ENCODE results near the gene PPP4C. TPM values are rescaled to one million over a fixed set of nuclear protein-coding genes. Genes with fewer than 3 reads are reported as not detected.
A peak's percentile ranks its signal among the peaks of the same experiment; 100 is the strongest.

Gene PPP4C
- 10 to 100 TPM; 50.2 to 51.0 TPM for total RNA-seq
- polyA plus RNA-seq = 10 to 100 TPM; 58.0 to 70.3 TPM
- long read RNA-seq, donor 1, transcript PPP4C-204 (8 exons, 941 nt) = minor isoform, 6 of 83 reads
- long read RNA-seq, donor 1, transcript PPP4C-201 (9 exons, 1,407 nt) = major isoform, 32 of 83 reads
- long read RNA-seq, donor 1, partial matches to known transcripts = 3 of 83 reads
- long read RNA-seq, donor 1, other reads (novel, unspliced or antisense) = 39 of 83 reads
- long read RNA-seq, donor 2, transcript PPP4C-204 (8 exons, 941 nt) = minor isoform, 5 of 95 reads
- long read RNA-seq, donor 2, transcript PPP4C-201 (9 exons, 1,407 nt) = major isoform, 61 of 95 reads
- long read RNA-seq, donor 2, partial matches to known transcripts = 3 of 95 reads
- long read RNA-seq, donor 2, other reads (novel, unspliced or antisense) = 23 of 95 reads

- Histone ChIP-seq H3K27ac (ENCODE audit: low read depth in 1 of 2, low read length in 2 of 2) (peak within 1 kb of the TSS; percentile 61 to 69), H3K27me3 (ENCODE audit: control insufficient read depth in 1 of 2, insufficient read depth in 2 of 2, low read length in 1 of 2) (no peaks in the 10 kb centered on the region), H3K36me3 (ENCODE audit: control insufficient read depth in 1 of 2, insufficient read depth in 2 of 2, low read length in 1 of 2) (no peaks in the 10 kb centered on the region), H3K4me3 (ENCODE audit: low read length in 2 of 2) (peak within 1 kb of the TSS; percentile 44 to 78), H3K9me3 (ENCODE audit: control insufficient read depth, low read length) (no peaks in the 10 kb centered on the region), H3K4me1 (ENCODE audit: control insufficient read depth in 1 of 2, insufficient read depth in 2 of 2, low read length in 2 of 2) (no peaks in the 10 kb centered on the region)
- DNase-seq = peak; percentile 94 to 97
- intact Hi-C loops (cut with DNase I) = no loop called here
- ATAC-seq (ENCODE audit: low FRiP score) = peak; percentile 96
- 2% methylated on average over 50 to 67 of the region's 67 CpGs for WGBS, 2 donors
Observed at GRCh38 chr16:30075503-30076275, at the start of gene PPP4C. Gene PPP4C, plus strand, starts transcription at chr16:30075994. Its CDS starts 384 bp downstream, at chr16:30076378.

- no peak for ATAC-seq (ENCODE audit: low FRiP score)
- intact Hi-C loops (cut with DNase I) = loop anchor here in 1 of 2 donors (10.0 kb wide), 1 partner anchor 332 kb away; no protein-coding TSS in a partner anchor
- no peak overlapping the region for H3K4me3 ChIP-seq (ENCODE audit: low read length in 2 of 2)
Observed at GRCh38 chr16:30026449-30026848, 49.3 kb upstream of the PPP4C start.

GRCh38 chr16:30027588-30028437 lies 48.0 kb upstream of the PPP4C start:
- Histone ChIP-seq H3K27me3 (ENCODE audit: control insufficient read depth in 1 of 2, insufficient read depth in 2 of 2, low read length in 1 of 2) (no peaks in the 10 kb centered on the region), H3K4me3 (ENCODE audit: low read length in 2 of 2) (no peak overlapping the region), H3K36me3 (ENCODE audit: control insufficient read depth in 1 of 2, insufficient read depth in 2 of 2, low read length in 1 of 2) (no peaks in the 10 kb centered on the region), H3K27ac (ENCODE audit: low read depth in 1 of 2, low read length in 2 of 2) (no peak overlapping the region), H3K4me1 (ENCODE audit: control insufficient read depth in 1 of 2, insufficient read depth in 2 of 2, low read length in 2 of 2) (no peaks in the 10 kb centered on the region), H3K9me3 (ENCODE audit: control insufficient read depth, low read length) (no peaks in the 10 kb centered on the region)
- WGBS, 2 donors = 38 to 40% methylated on average over 11 to 13 of the region's 13 CpGs
- intact Hi-C loops (cut with DNase I) = loop anchor here in 1 of 2 donors (10.0 kb wide), 1 partner anchor 333 kb away; no protein-coding TSS in a partner anchor
- DNase-seq (no peak), ATAC-seq (ENCODE audit: low FRiP score) (no peak)

More at GRCh38 chr16:30026449-30026848, 49.3 kb upstream of the PPP4C start:
- no peaks in the 10 kb centered on the region for H3K4me1 ChIP-seq (ENCODE audit: control insufficient read depth in 1 of 2, insufficient read depth in 2 of 2, low read length in 2 of 2)
- no peak for DNase-seq
- WGBS, 2 donors = 85 to 88% methylated on average over 18 of the region's 18 CpGs
- H3K27ac ChIP-seq (ENCODE audit: low read depth in 1 of 2, low read length in 2 of 2) = no peak overlapping the region
- no peaks in the 10 kb centered on the region for H3K36me3 ChIP-seq (ENCODE audit: control insufficient read depth in 1 of 2, insufficient read depth in 2 of 2, low read length in 1 of 2)
- no peaks in the 10 kb centered on the region for H3K27me3 ChIP-seq (ENCODE audit: control insufficient read depth in 1 of 2, insufficient read depth in 2 of 2, low read length in 1 of 2)
- no peaks in the 10 kb centered on the region for H3K9me3 ChIP-seq (ENCODE audit: control insufficient read depth, low read length)

- intact Hi-C loops (cut with DNase I) = loop anchor here in 1 of 2 donors (10.0 kb wide), 1 partner anchor 334 kb away; no protein-coding TSS in a partner anchor
- 9 to 13% methylated on average over 18 of the region's 18 CpGs for WGBS, 2 donors
- ATAC-seq (ENCODE audit: low FRiP score) = no peak
Observed at GRCh38 chr16:30028438-30029076, 47.2 kb upstream of the PPP4C start.

GRCh38 chr16:30030011-30030685 lies 45.6 kb upstream of the PPP4C start:
- intact Hi-C loops (cut with DNase I) = no loop called here
- DNase-seq (no peak), ATAC-seq (ENCODE audit: low FRiP score) (no peak)
- Histone ChIP-seq H3K27me3 (ENCODE audit: control insufficient read depth in 1 of 2, insufficient read depth in 2 of 2, low read length in 1 of 2) (no peaks in the 10 kb centered on the region), H3K4me3 (ENCODE audit: low read length in 2 of 2) (no peak overlapping the region), H3K27ac (ENCODE audit: low read depth in 1 of 2, low read length in 2 of 2) (no peak overlapping the region), H3K4me1 (ENCODE audit: control insufficient read depth in 1 of 2, insufficient read depth in 2 of 2, low read length in 2 of 2) (no peaks in the 10 kb centered on the region), H3K36me3 (ENCODE audit: control insufficient read depth in 1 of 2, insufficient read depth in 2 of 2, low read length in 1 of 2) (no peaks in the 10 kb centered on the region), H3K9me3 (ENCODE audit: control insufficient read depth, low read length) (no peaks in the 10 kb centered on the region)
- 20 to 22% methylated on average over 23 of the region's 23 CpGs for WGBS, 2 donors

More at GRCh38 chr16:30028438-30029076, 47.2 kb upstream of the PPP4C start:
- Histone ChIP-seq H3K27ac (ENCODE audit: low read depth in 1 of 2, low read length in 2 of 2) (no peak overlapping the region), H3K27me3 (ENCODE audit: control insufficient read depth in 1 of 2, insufficient read depth in 2 of 2, low read length in 1 of 2) (no peaks in the 10 kb centered on the region), H3K9me3 (ENCODE audit: control insufficient read depth, low read length) (no peaks in the 10 kb centered on the region), H3K4me1 (ENCODE audit: control insufficient read depth in 1 of 2, insufficient read depth in 2 of 2, low read length in 2 of 2) (no peaks in the 10 kb centered on the region), H3K36me3 (ENCODE audit: control insufficient read depth in 1 of 2, insufficient read depth in 2 of 2, low read length in 1 of 2) (no peaks in the 10 kb centered on the region), H3K4me3 (ENCODE audit: low read length in 2 of 2) (no peak overlapping the region)
- DNase-seq = no peak

- intact Hi-C loops (cut with DNase I) = no loop called here
- WGBS, 2 donors = 1% methylated on average over 19 to 27 of the region's 27 CpGs
- Histone ChIP-seq H3K27ac (ENCODE audit: low read depth in 1 of 2, low read length in 2 of 2) (no peak within 1 kb of the TSS), H3K36me3 (ENCODE audit: control insufficient read depth in 1 of 2, insufficient read depth in 2 of 2, low read length in 1 of 2) (no peaks in the 10 kb centered on the region), H3K4me1 (ENCODE audit: control insufficient read depth in 1 of 2, insufficient read depth in 2 of 2, low read length in 2 of 2) (no peaks in the 10 kb centered on the region), H3K4me3 (ENCODE audit: low read length in 2 of 2) (no peak within 1 kb of the TSS), H3K9me3 (ENCODE audit: control insufficient read depth, low read length) (no peaks in the 10 kb centered on the region), H3K27me3 (ENCODE audit: control insufficient read depth in 1 of 2, insufficient read depth in 2 of 2, low read length in 1 of 2) (no peaks in the 10 kb centered on the region)
- ATAC-seq (ENCODE audit: low FRiP score) (no peak), DNase-seq (no peak)
Observed at GRCh38 chr16:30030841-30031413, 44.9 kb upstream of the PPP4C start, which contains the start of gene TLCD3B. Gene TLCD3B, minus strand, starts transcription at chr16:30031271. Its CDS starts 744 bp downstream, at chr16:30030527.

GRCh38 chr16:30031477-30031918 lies 44.3 kb upstream of the PPP4C start:
- 17 to 18% methylated on average over 11 of the region's 11 CpGs for WGBS, 2 donors
- Histone ChIP-seq H3K9me3 (ENCODE audit: control insufficient read depth, low read length) (no peaks in the 10 kb centered on the region), H3K27ac (ENCODE audit: low read depth in 1 of 2, low read length in 2 of 2) (no peak overlapping the region), H3K27me3 (ENCODE audit: control insufficient read depth in 1 of 2, insufficient read depth in 2 of 2, low read length in 1 of 2) (no peaks in the 10 kb centered on the region), H3K4me3 (ENCODE audit: low read length in 2 of 2) (no peak overlapping the region), H3K36me3 (ENCODE audit: control insufficient read depth in 1 of 2, insufficient read depth in 2 of 2, low read length in 1 of 2) (no peaks in the 10 kb centered on the region), H3K4me1 (ENCODE audit: control insufficient read depth in 1 of 2, insufficient read depth in 2 of 2, low read length in 2 of 2) (no peaks in the 10 kb centered on the region)
- ATAC-seq (ENCODE audit: low FRiP score) (no peak), DNase-seq (no peak)
- intact Hi-C loops (cut with DNase I) = no loop called here
